ENCODE results near the gene PPP1R12A.

The PPP1R12A gene

DNA sequence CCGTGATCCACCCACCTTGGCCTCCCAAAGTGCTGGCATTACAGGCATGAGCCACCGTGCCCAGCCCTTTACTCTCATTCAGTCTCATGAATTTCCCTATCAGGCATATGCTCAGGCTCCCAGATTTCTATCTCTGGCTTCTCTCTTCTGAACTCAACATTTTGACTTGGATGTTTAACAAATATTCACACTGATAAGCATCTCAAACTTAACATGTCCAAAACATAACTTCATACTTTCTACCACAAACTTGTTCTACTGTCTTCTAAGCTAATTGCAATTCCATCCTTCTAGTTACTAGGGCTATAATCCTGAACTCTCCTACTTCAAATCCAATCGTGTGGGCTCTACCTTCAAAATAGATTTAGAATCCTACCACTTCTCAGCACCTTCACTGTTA is 170.3 kb downstream of the PPP1R12A start:
- Histone ChIP-seq H3K36me3 (ENCODE audit: control insufficient read depth in 1 of 2, insufficient read depth in 2 of 2, low read length in 2 of 2) (no peaks in the 10 kb centered on the region), H3K4me3 (ENCODE audit: low read depth in 1 of 2, low read length in 2 of 2) (no peak overlapping the region), H3K9me3 (ENCODE audit: control insufficient read depth in 1 of 2, low read length in 2 of 2) (no peaks in the 10 kb centered on the region), H3K27me3 (ENCODE audit: low read depth, low read length) (no peaks in the 10 kb centered on the region), H3K27ac (ENCODE audit: low read length) (no peak overlapping the region), H3K4me1 (ENCODE audit: control insufficient read depth in 1 of 2, insufficient read depth in 2 of 2, low read length in 2 of 2) (peaks cover 0 to 11% of the 10 kb centered on the region in 2 donors)

DNA sequence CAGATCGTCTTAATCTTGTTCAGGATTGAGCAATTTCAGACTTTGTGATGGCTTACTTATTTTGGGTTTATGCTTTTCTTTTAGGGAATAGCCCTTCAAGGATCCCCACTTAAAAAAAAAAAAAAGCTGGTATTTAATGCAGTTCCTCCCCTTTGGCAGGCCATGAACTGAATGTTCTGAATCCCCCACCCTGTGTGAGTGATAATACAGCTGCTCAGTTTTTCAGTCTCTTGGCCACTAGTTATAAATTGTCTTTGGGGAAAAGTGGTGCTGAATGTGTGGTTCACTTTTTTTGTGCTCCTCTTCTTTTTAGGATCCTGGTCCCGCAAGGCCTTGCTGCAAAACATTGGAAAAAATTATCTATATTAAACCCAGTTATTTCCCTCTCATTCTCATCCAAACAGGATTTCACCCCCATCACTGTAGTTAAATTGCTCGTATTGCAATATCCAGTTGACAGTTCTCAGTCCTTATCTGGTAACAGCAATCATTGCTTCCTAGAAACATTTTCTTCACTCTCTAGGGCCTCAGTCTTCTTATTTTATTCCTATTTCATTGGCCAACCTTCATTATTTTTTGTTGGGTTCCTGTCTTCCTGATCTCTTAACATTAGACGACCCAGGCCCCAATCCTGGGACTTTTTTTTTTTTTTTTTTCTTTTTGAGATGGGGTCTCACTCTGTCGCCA is 171.0 kb downstream of the PPP1R12A start:
- Histone ChIP-seq H3K4me3 (ENCODE audit: low read depth in 1 of 2, low read length in 2 of 2) (no peak overlapping the region), H3K27me3 (ENCODE audit: low read depth, low read length) (no peaks in the 10 kb centered on the region), H3K4me1 (ENCODE audit: control insufficient read depth in 1 of 2, insufficient read depth in 2 of 2, low read length in 2 of 2) (peaks cover 0 to 5% of the 10 kb centered on the region in 2 donors), H3K9me3 (ENCODE audit: control insufficient read depth in 1 of 2, low read length in 2 of 2) (no peaks in the 10 kb centered on the region), H3K27ac (ENCODE audit: low read length) (no peak overlapping the region), H3K36me3 (ENCODE audit: control insufficient read depth in 1 of 2, insufficient read depth in 2 of 2, low read length in 2 of 2) (no peaks in the 10 kb centered on the region)

DNA sequence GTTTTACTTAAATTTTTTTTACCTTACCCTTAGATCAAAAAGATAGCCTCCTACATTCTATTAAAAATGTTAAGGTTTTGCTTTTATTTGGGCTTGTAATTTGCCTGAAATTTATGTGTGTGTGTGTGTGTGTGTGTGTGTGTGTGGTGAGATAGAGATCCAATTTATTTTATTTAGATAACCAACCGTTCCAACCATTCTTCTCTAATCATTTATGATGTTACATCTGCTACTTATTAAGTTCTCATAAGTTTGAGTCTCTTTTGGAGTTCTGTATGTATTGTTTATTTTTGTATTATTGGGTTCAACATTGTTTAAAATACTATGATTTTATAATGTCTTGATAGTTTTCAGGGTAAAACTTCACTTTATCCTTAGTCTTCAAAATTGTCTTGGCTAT is 173.6 kb downstream of the PPP1R12A start:
- Histone ChIP-seq H3K4me3 (ENCODE audit: low read depth in 1 of 2, low read length in 2 of 2) (no peak overlapping the region), H3K27me3 (ENCODE audit: low read depth, low read length) (no peaks in the 10 kb centered on the region), H3K9me3 (ENCODE audit: control insufficient read depth in 1 of 2, low read length in 2 of 2) (peaks cover 0 to 10% of the 10 kb centered on the region in 2 donors), H3K27ac (ENCODE audit: low read length) (no peak overlapping the region), H3K4me1 (ENCODE audit: control insufficient read depth in 1 of 2, insufficient read depth in 2 of 2, low read length in 2 of 2) (no peaks in the 10 kb centered on the region), H3K36me3 (ENCODE audit: control insufficient read depth in 1 of 2, insufficient read depth in 2 of 2, low read length in 2 of 2) (no peaks in the 10 kb centered on the region)

DNA sequence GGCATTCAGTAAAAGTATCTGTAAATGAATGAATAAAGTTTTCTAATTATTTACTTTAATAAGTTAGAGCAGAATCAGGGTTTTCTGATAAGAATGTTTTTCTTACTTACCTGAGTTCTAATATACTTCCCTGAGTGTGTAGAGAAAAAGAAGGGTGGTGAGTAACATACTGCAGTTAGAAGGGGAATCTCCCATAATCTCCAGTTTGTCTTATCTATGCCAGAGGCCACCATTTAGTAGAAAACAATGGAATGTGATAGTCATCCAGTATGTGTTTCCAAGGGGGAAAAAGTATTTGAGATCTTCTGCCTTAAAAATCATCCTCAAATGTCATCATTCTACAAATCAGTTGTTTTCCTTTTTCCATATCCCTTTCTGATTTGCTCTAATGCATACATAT is 187.6 kb downstream of the PPP1R12A start:
- Histone ChIP-seq H3K27ac (ENCODE audit: low read length) (no peak overlapping the region), H3K36me3 (ENCODE audit: control insufficient read depth in 1 of 2, insufficient read depth in 2 of 2, low read length in 2 of 2) (no peaks in the 10 kb centered on the region), H3K27me3 (ENCODE audit: low read depth, low read length) (no peaks in the 10 kb centered on the region)

DNA sequence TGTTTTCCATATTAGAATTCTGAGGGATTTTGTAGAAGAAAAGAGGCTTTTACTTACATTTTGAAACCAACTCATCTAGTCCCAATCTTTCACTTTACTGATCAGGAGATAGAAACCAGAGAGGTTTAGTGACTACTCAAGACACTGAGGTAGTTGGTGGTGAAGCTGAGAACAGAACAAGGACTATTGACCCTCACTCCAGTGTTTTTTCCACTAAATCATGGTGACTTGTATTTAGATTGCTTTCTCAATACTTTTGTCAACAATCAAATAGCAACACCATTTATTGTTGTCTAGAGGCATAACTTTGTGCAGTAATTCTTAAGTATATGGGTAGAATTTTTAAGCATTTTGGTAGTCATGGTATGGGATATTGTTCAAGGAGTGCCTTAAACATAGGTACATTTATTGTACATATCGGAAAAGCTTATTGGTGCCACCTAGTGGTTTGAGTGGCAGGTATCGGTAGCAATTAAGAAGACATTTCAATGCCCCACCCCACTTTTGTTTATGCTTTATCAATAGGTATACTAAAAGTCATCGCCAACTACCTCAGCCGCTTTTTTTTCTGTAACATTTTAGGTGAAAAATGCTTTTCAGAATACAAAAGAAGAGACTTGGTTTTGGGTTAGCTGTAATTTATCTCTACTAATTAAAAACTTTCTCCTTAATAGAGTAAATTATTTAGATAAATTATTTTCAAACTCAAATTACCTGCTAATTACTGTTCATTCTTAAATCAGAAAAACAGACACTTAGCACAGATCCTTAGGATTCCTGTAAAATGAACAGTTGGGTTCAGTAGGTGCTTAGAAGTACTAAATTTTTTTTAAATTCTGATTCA is 196.8 kb downstream of the PPP1R12A start:
- Histone ChIP-seq H3K27me3 (ENCODE audit: low read depth, low read length) (no peaks in the 10 kb centered on the region), H3K4me3 (ENCODE audit: low read depth in 1 of 2, low read length in 2 of 2) (no peak overlapping the region), H3K27ac (ENCODE audit: low read length) (no peak overlapping the region), H3K9me3 (ENCODE audit: control insufficient read depth in 1 of 2, low read length in 2 of 2) (no peaks in the 10 kb centered on the region), H3K36me3 (ENCODE audit: control insufficient read depth in 1 of 2, insufficient read depth in 2 of 2, low read length in 2 of 2) (no peaks in the 10 kb centered on the region), H3K4me1 (ENCODE audit: control insufficient read depth in 1 of 2, insufficient read depth in 2 of 2, low read length in 2 of 2) (no peaks in the 10 kb centered on the region)

More for the DNA sequence above, 187.6 kb downstream of the PPP1R12A start:
- Histone ChIP-seq H3K9me3 (ENCODE audit: control insufficient read depth in 1 of 2, low read length in 2 of 2) (peaks cover 0 to 4% of the 10 kb centered on the region in 2 donors), H3K4me1 (ENCODE audit: control insufficient read depth in 1 of 2, insufficient read depth in 2 of 2, low read length in 2 of 2) (no peaks in the 10 kb centered on the region), H3K4me3 (ENCODE audit: low read depth in 1 of 2, low read length in 2 of 2) (no peak overlapping the region)

DNA sequence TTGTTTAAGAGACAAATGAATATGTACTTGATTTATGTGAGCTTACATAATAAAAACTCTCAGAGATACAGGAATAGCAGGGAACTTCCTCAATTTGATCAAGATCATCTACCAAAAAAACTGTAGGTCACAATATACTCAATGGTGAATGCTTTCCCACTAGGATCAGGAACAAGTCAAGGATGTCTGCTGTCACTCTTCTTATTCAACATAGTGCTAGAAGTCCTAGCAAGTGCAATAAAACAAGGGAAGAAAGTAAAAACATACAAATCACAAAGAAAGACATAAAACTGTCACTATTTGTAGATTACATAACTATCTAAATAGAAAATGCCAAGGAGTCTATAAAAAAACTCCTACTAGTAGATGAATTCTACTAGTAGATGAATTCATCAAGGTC is 202.3 kb downstream of the PPP1R12A start:
- H3K9me3 ChIP-seq (ENCODE audit: control insufficient read depth in 1 of 2, low read length in 2 of 2) = no peaks in the 10 kb centered on the region
- H3K4me3 ChIP-seq (ENCODE audit: low read depth in 1 of 2, low read length in 2 of 2) = no peak overlapping the region
- H3K36me3 ChIP-seq (ENCODE audit: control insufficient read depth in 1 of 2, insufficient read depth in 2 of 2, low read length in 2 of 2) = no peaks in the 10 kb centered on the region
- no peak overlapping the region for H3K27ac ChIP-seq (ENCODE audit: low read length)
- no peaks in the 10 kb centered on the region for H3K27me3 ChIP-seq (ENCODE audit: low read depth, low read length)
- H3K4me1 ChIP-seq (ENCODE audit: control insufficient read depth in 1 of 2, insufficient read depth in 2 of 2, low read length in 2 of 2) = no peaks in the 10 kb centered on the region

DNA sequence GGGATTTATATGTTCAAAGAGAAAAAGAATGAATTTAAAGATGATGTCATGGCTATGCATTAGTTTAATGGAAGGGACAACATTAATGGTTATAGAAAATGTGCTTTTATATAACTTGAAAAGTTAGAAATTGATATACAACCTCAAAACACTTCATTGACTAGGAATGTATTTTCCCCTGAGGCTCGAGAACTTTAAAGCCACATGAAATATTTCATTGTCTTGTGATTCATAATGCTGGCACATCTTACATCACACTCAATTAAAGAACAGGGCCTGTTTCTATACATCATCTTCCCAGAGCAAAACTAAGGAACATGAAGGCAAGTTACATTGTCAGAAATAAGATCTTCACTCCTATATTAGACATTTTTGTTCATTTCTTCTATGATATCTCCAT is 208.9 kb downstream of the PPP1R12A start:
- Histone ChIP-seq H3K36me3 (ENCODE audit: control insufficient read depth in 1 of 2, insufficient read depth in 2 of 2, low read length in 2 of 2) (no peaks in the 10 kb centered on the region), H3K9me3 (ENCODE audit: control insufficient read depth in 1 of 2, low read length in 2 of 2) (no peaks in the 10 kb centered on the region), H3K27me3 (ENCODE audit: low read depth, low read length) (no peaks in the 10 kb centered on the region), H3K27ac (ENCODE audit: low read length) (no peak overlapping the region), H3K4me1 (ENCODE audit: control insufficient read depth in 1 of 2, insufficient read depth in 2 of 2, low read length in 2 of 2) (no peaks in the 10 kb centered on the region), H3K4me3 (ENCODE audit: low read depth in 1 of 2, low read length in 2 of 2) (no peak overlapping the region)

Data from muscle layer of duodenum (tissue), 2 donors.